Omental fat pad (tissue), 4 donors: ENCODE data around the gene GUK1. TPM values are rescaled to one million over a fixed set of nuclear protein-coding genes. Genes with fewer than 3 reads are reported as not detected.

ENCODE experiments used
- ATAC-seq: fragments of 150-250 bp; one replicate; pipeline ENCODE4 v1.9.1; 2016; ENCODE audit warnings: mild to moderate bottlenecking, moderate library complexity; ENCODE audit not compliant: low FRiP score
- DNase-seq: peaks from one replicate; pipeline ENCODE4 v3.0.0-alpha.2; 2019; ENCODE audit warnings: low spot score
- CTCF ChIP-seq, 3 donors: fragments of 450-650 bp; IDR thresholded peaks; one replicate each; pipeline ENCODE4 v1.5.1; 2016 to 2017; ENCODE audit warnings: antibody characterized with exemption in 3 of 3, mild to moderate bottlenecking in 3 of 3, moderate library complexity in 2 of 3
- total RNA-seq, 4 donors: library from RNA; depleted of rRNA; stranded (reverse); fragments of >200 nt; gene quantifications; one replicate each; pipeline ENCODE4 v1.1.0, GENCODE V29; 2016

Gene GUK1
- total RNA-seq, 4 donors from 2014 or later = 285 to 404 (median 308) TPM

GRCh38 chr1:228146417-228147150 lies 6.5 kb downstream of the GUK1 start:
- TF ChIP-seq CTCF (IDR thresholded peaks at IDR 0.05) = no peak
- DNase-seq = no peak
- ATAC-seq = no peak

GRCh38 chr1:228147151-228147693 lies 7.1 kb downstream of the GUK1 start:
- DNase-seq (no peak), ATAC-seq (no peak)
- no peak for TF ChIP-seq CTCF (IDR thresholded peaks at IDR 0.05)

- TF ChIP-seq CTCF (IDR thresholded peaks at IDR 0.05) = no peak
- DNase-seq = peak; percentile 10
- ATAC-seq = no peak
Measured at GRCh38 chr1:228147768-228148167, 7.7 kb downstream of the GUK1 start.

- DNase-seq = peak; percentile 12
- no peak for ATAC-seq
- TF ChIP-seq CTCF (IDR thresholded peaks at IDR 0.05) = no peak
Measured at GRCh38 chr1:228148196-228148861, 8.2 kb downstream of the GUK1 start.

- ATAC-seq = peak; percentile 2
- peak; percentile 14 for DNase-seq
- TF ChIP-seq CTCF (IDR thresholded peaks at IDR 0.05) = no peak
Measured at GRCh38 chr1:228148935-228149405, 8.9 kb downstream of the GUK1 start.

- no peak for TF ChIP-seq CTCF (IDR thresholded peaks at IDR 0.05)
- ATAC-seq (peak; percentile 26), DNase-seq (peak; percentile 22)
Measured at GRCh38 chr1:228149406-228150119, 9.5 kb downstream of the GUK1 start, which contains the start of gene GJC2. Gene GJC2 (plus strand): TSS chr1:228149930. CDS start chr1:228157759, 7,829 bp downstream.
